Measurements from ENCODE around the gene DNM2. TPM values are rescaled to one million over a fixed set of nuclear protein-coding genes. Genes with fewer than 3 reads are reported as not detected.
"Not testable (repeated sequence)": the region's sequence is repeated elsewhere in the genome, so short reads cannot be mapped to it uniquely, and the experiment has no call there.

DNM2 gene
- total and polyA plus RNA-seq, 2 experiments from 2014 or later, result 47.2 to 60.5 TPM

DNA sequence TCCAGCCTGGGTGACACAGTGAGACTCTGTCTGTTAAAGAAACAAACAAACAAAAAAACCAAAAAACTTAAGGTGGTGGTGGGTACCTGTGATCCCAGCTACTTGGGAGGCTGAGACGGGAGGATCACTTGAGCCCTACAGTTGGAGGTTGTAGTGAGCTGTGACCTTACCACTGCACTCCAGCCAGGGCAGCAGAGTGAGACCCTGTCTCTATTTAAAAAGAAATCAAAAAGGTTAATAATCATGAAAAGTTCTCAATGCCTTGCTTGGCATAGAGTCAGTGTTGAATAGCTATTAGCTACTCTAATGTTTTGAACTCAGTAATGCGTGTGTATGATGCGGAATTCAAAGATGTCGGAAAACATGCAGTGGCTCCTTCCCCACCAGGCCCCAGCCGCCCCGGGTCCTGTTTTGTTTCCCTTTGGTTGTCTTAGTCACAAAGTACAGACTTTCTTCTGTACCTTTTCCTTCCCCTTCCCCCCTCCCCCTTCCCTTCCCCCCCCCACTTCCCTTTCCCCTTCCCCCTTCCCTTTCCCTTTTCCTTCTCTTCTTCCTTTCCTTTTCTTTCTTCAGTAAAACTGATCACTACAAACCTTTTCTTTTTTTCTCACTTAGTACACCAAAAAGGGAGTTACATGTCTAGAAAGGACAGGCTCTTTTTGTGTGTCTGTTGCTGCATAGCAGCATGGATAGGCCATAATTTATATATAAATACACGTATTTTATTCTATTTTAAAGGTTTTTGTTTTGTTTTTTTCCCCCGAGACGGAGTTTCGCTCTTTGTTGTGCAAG is 35.2 kb downstream of the DNM2 start:
- DNase-seq, result no peak
- WGBS, 2 experiments (ENCODE audit: low coverage in 1 of 2, low lambda C conversion rate in 2 of 2, missing lambda C conversion rate in 2 of 2), result 88 to 90% methylated on average over 10 of the region's 10 CpGs
- no peak overlapping the region for H2AFZ ChIP-seq
- no peak overlapping the region for H3K4me3 ChIP-seq
- no peaks in the 10 kb centered on the region for H3K9me2 ChIP-seq (ENCODE audit: insufficient read depth)
- in situ Hi-C loops (cut with MboI), result no loop called here
- H3K27ac ChIP-seq, result no peak overlapping the region
- no peaks in the 10 kb centered on the region for H3F3A ChIP-seq (ENCODE audit: insufficient read depth)
- H3K9me3 ChIP-seq (ENCODE audit: low read depth), result no peaks in the 10 kb centered on the region
- peaks cover 6% of the 10 kb centered on the region for H3K4me1 ChIP-seq (ENCODE audit: insufficient read depth)
- TF ChIP-seq EZH2 (IDR thresholded peaks at IDR 0.05; ENCODE audit: insufficient read depth, poor library complexity, severe bottlenecking) (no peak), EZH2phosphoT487 (IDR thresholded peaks at IDR 0.05; ENCODE audit: insufficient read depth, low read depth) (no peak)
- H3K27me3 ChIP-seq (replicated peaks; ENCODE audit: insufficient read depth), result no peaks in the 10 kb centered on the region
- H3K4me2 ChIP-seq (ENCODE audit: unreplicated experiment), result no peak overlapping the region
- H4K20me1 ChIP-seq (ENCODE audit: insufficient read depth), result peaks cover 3% of the 10 kb centered on the region
- no peak overlapping the region for H3K9ac ChIP-seq
- no peaks in the 10 kb centered on the region for H3K36me3 ChIP-seq (ENCODE audit: low read depth)
- H3K79me2 ChIP-seq (ENCODE audit: insufficient read depth), result peaks cover 98% of the 10 kb centered on the region

DNA sequence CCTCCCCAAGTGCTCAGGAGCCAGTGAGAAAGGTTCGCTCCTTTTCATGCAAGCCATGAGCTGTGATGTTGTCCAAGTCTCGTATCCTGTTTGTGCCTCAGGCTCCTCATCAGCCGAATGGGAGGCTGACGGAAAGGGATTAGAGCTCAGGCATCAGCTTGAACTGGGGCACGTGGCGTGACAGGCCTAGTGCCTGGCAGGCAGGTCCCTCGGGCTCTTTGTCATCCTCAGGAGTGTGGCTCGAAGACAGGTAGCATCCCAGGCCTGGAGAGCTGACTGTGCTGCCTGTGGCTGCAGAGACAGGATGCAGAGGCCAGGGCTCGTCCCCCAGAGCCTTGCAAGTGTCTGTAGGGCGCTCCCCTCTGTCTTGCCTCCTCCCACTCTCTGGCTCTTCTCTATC is 38.5 kb downstream of the DNM2 start:
- DNase-seq, result no peak
- H3K9me2 ChIP-seq (ENCODE audit: insufficient read depth), result no peaks in the 10 kb centered on the region
- in situ Hi-C loops (cut with MboI), result no loop called here
- 82 to 84% methylated on average over 10 of the region's 10 CpGs for WGBS, 2 experiments (ENCODE audit: low coverage in 1 of 2, low lambda C conversion rate in 2 of 2, missing lambda C conversion rate in 2 of 2)
- H3K9me3 ChIP-seq (ENCODE audit: low read depth), result no peaks in the 10 kb centered on the region
- H3K27ac ChIP-seq, result no peak overlapping the region
- 0 out of 2 replicates have a peak, but pooled peaks cover 9% of the 10 kb centered on the region for H3K4me1 ChIP-seq (ENCODE audit: insufficient read depth)
- no peak overlapping the region for H3K4me2 ChIP-seq (ENCODE audit: unreplicated experiment)
- TF ChIP-seq EZH2 (IDR thresholded peaks at IDR 0.05; ENCODE audit: insufficient read depth, poor library complexity, severe bottlenecking) (no peak), EZH2phosphoT487 (IDR thresholded peaks at IDR 0.05; ENCODE audit: insufficient read depth, low read depth) (no peak)
- H3K4me3 ChIP-seq, result no peak overlapping the region
- H3K79me2 ChIP-seq (ENCODE audit: insufficient read depth), result peaks cover 91% of the 10 kb centered on the region
- peaks cover 3% of the 10 kb centered on the region for H4K20me1 ChIP-seq (ENCODE audit: insufficient read depth)
- 0 out of 2 replicates have a peak, but pooled peaks cover 2% of the 10 kb centered on the region for H3K36me3 ChIP-seq (ENCODE audit: low read depth)
- H2AFZ ChIP-seq, result no peak overlapping the region
- no peak overlapping the region for H3K9ac ChIP-seq
- no peaks in the 10 kb centered on the region for H3F3A ChIP-seq (ENCODE audit: insufficient read depth)
- H3K27me3 ChIP-seq (replicated peaks; ENCODE audit: insufficient read depth), result no peaks in the 10 kb centered on the region

DNA sequence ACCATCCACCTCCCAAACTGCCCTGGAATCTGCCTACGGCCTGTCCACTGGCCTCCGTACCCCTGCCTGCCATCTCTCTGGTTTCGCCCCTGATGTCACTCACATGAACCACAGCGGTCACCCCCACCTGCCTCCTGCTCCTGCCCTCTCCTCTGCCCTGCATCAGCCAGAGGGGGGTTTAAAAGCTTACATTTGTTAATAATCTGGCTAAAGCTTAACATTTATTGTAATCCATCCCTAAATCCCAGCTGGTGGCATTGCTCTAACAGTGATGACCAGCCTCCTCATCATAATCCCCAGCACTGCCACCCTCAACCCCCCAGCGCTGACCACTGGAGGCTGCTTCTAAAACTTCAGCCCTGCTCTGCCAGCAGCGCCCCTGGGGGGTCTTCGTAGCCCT is 38.9 kb downstream of the DNM2 start:
- no peaks in the 10 kb centered on the region for H3K9me2 ChIP-seq (ENCODE audit: insufficient read depth)
- H3K9me3 ChIP-seq (ENCODE audit: low read depth), result no peaks in the 10 kb centered on the region
- no peak overlapping the region for H3K4me2 ChIP-seq (ENCODE audit: unreplicated experiment)
- H3K79me2 ChIP-seq (ENCODE audit: insufficient read depth), result peaks cover 91% of the 10 kb centered on the region
- H4K20me1 ChIP-seq (ENCODE audit: insufficient read depth), result peaks cover under 1% of the 10 kb centered on the region
- TF ChIP-seq EZH2phosphoT487 (IDR thresholded peaks at IDR 0.05; ENCODE audit: insufficient read depth, low read depth) (no peak), EZH2 (IDR thresholded peaks at IDR 0.05; ENCODE audit: insufficient read depth, poor library complexity, severe bottlenecking) (no peak)
- 0 out of 2 replicates have a peak, but pooled peaks cover 9% of the 10 kb centered on the region for H3K4me1 ChIP-seq (ENCODE audit: insufficient read depth)
- no peaks in the 10 kb centered on the region for H3F3A ChIP-seq (ENCODE audit: insufficient read depth)
- H2AFZ ChIP-seq, result no peak overlapping the region
- 98% methylated on average over 7 of the region's 7 CpGs for WGBS, 2 experiments (ENCODE audit: low coverage in 1 of 2, low lambda C conversion rate in 2 of 2, missing lambda C conversion rate in 2 of 2)
- in situ Hi-C loops (cut with MboI), result no loop called here
- no peak overlapping the region for H3K9ac ChIP-seq
- no peaks in the 10 kb centered on the region for H3K27me3 ChIP-seq (replicated peaks; ENCODE audit: insufficient read depth)
- H3K27ac ChIP-seq, result no peak overlapping the region
- no peak overlapping the region for H3K4me3 ChIP-seq
- 0 out of 2 replicates have a peak, but pooled peaks cover 6% of the 10 kb centered on the region for H3K36me3 ChIP-seq (ENCODE audit: low read depth)
- no peak for DNase-seq

DNA sequence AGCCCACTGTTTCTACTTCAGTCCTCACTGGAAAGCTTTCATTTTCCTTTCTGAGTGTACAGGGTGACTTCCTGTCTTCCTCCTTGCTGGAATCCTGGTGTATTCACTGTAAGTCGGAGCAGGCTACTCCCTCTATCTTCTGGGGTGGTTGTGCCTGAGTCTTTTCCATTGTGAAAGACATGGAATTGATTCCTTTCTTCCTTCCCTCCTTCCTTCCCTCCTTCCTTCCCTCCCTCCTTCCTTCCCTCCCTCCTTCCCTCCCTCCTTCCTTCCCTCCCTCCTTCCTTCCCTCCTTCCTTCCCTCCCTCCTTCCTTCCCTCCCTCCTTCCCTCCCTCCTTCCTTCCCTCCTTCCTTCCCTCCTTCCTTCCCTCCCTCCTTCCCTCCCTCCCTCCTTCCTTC is 40.2 kb downstream of the DNM2 start:
- DNase-seq; H3K4me2 ChIP-seq (ENCODE audit: unreplicated experiment); H2AFZ ChIP-seq; H3K9me3 ChIP-seq (ENCODE audit: low read depth); H3K9me2 ChIP-seq (ENCODE audit: insufficient read depth); H3F3A ChIP-seq (ENCODE audit: insufficient read depth); in situ Hi-C loops (cut with MboI); H4K20me1 ChIP-seq (ENCODE audit: insufficient read depth); H3K36me3 ChIP-seq (ENCODE audit: low read depth); H3K27me3 ChIP-seq (replicated peaks; ENCODE audit: insufficient read depth); H3K4me1 ChIP-seq (ENCODE audit: insufficient read depth); H3K9ac ChIP-seq; H3K27ac ChIP-seq; H3K4me3 ChIP-seq: not testable (repeated sequence)
- 91 to 100% methylated on average over 1 of the region's 1 CpG for WGBS, 2 experiments (ENCODE audit: low coverage in 1 of 2, low lambda C conversion rate in 2 of 2, missing lambda C conversion rate in 2 of 2)
- peaks cover 91% of the 10 kb centered on the region for H3K79me2 ChIP-seq (ENCODE audit: insufficient read depth)
